Ovary (tissue), 9 donors: ENCODE results near the gene STKLD1. TPM values are rescaled to one million over a fixed set of nuclear protein-coding genes. Genes with fewer than 3 reads are reported as not detected.

ENCODE experiments used
- DNase-seq, 5 donors: peaks; one replicate each; pipeline ENCODE4 v3.0.0-alpha.2; 2019 to 2020
- H3K27ac ChIP-seq, 2 donors: fragments of 200-600 bp; one replicate each; pipeline versions ENCODE4 v1.5.1 to v1.8.0; 2019 to 2022
- H3K27me3 ChIP-seq: fragments of 200-600 bp; one replicate; pipeline ENCODE4 v1.8.0; 2022
- H3K36me3 ChIP-seq: fragments of 200-600 bp; sonication (generic); one replicate; pipeline ENCODE4 v1.5.1; 2019
- H3K4me1 ChIP-seq: one replicate; pipeline ENCODE4 v1.8.1; 2013; ENCODE audit warnings: mild to moderate bottlenecking, moderate library complexity; ENCODE audit not compliant: insufficient read depth
- H3K4me3 ChIP-seq: fragments of 200-600 bp; sonication (generic); one replicate; pipeline ENCODE4 v1.5.1; 2017
- H3K9me3 ChIP-seq, 2 donors: fragments of 200-600 bp in 1 of 2; sonication (generic) in 1 of 2; one replicate each; pipeline versions ENCODE4 v1.5.1 to v1.8.1; 2013 to 2019; ENCODE audit warnings: mild to moderate bottlenecking in 1 of 2, moderate library complexity in 1 of 2
- CTCF ChIP-seq, 3 donors: fragments of 450-650 bp in 2 of 3; fragments of 200-600 bp in 1 of 3; IDR thresholded peaks; one replicate each; pipeline versions ENCODE4 v1.5.1 to v1.8.0; 2016 to 2022; ENCODE audit warnings: antibody characterized with exemption in 3 of 3, mild to moderate bottlenecking in 1 of 3
- EP300 ChIP-seq: sonication (generic); formaldehyde crosslinking; IDR thresholded peaks from one replicate; pipeline ENCODE4 v1.6.1; 2017; ENCODE audit warnings: antibody characterized with exemption
- POLR2A ChIP-seq: fragments of 450-650 bp; IDR thresholded peaks from one replicate; pipeline ENCODE4 v1.6.1; 2017; ENCODE audit warnings: antibody characterized with exemption, mild to moderate bottlenecking, moderate library complexity
- WGBS, 3 donors: extraction: QIAGEN DNeasy Blood & Tissue Kit in 1 of 3; methylation state at CpG; one replicate each; pipeline versions ENCODE4 v1.1.5 to v1.1.7; 2013 to 2017; 5-methylcytosine and 5-hydroxymethylcytosine counted together
- intact Hi-C, 4 donors: fragments of 100-400 bp; cut with DNase I; formaldehyde crosslinking; loops; one replicate each; pipeline versions ENCODE4 v1.11.0 to v1.15.1; 2022 to 2023
- polyA plus RNA-seq, 2 donors: library from polyadenylated mRNA; stranded (reverse); fragments of 200-250 nt in 1 of 2; fragments of 350-450 nt in 1 of 2; fragmentation: Illumina TruSeq in 1 of 2; extraction: RNeasy Lipid Tissue Mini Kit (QIAGEN cat#74804) in 1 of 2; gene quantifications; one replicate each; pipeline ENCODE4 v1.2.3, GENCODE V29; 2013 to 2014
- total RNA-seq, 7 donors: library from RNA; depleted of rRNA in 2 of 7; stranded (reverse); fragments of >200 nt in 2 of 7; fragmentation: NEBNext Ultra II Directional in 3 of 7; extraction: Animal tissue kit (Norgen Biotek cat#: 25700) in 3 of 7; gene quantifications; one replicate each; pipeline versions ENCODE4 v1.1.0 to v1.2.4, GENCODE V29; 2016 to 2023
- donor health status: DM: no; HTN: no; CAD: no; lungs with moderate emphysema.
- donor health status: DM: no; HTN: no; CAD: no.
- donor health status: Bipolar disorder and iron deficiency.
- donor health status: DM: yes; HTN: yes; CAD: no.
- donor health status: DM: no; HTN: no; CAD: no.
- donor health status: DM: yes; HTN: yes; CAD: no.

Gene STKLD1
- total and polyA plus RNA-seq, 9 donors, result 0.48 to 2.3 (median 1.3) TPM

DNA sequence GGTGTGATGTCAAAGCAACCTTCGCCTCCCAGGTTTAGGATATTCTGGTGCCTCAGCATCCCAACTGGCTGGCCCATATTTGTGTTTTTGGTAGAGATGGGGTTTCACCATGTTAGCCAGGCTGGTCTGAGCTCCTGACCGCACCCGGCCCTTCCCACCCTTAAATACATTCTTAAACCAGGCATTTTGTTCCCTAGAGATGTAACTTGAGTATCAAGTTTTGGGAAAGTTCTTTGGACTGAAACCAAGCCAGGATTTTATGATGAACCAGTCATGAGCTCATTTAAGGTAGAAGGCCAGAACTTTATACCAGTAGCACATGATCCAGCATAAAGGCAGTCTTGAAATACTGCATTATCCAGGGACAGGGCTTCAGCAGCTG, 24.6 kb upstream of the STKLD1 start:
- intact Hi-C loops, result no loop called here
- TF ChIP-seq EP300 (no peak), CTCF (IDR thresholded peaks at IDR 0.05) (no peak), POLR2A (no peak)
- H3K27me3 ChIP-seq, result no peaks in the 10 kb centered on the region
- peaks cover 4% of the 10 kb centered on the region for H3K4me1 ChIP-seq
- no peaks in the 10 kb centered on the region for H3K36me3 ChIP-seq
- 88 to 89% (median 89%) methylated on average over 3 of the region's 3 CpGs for WGBS, 3 donors
- no peak overlapping the region for H3K27ac ChIP-seq
- no peaks in the 10 kb centered on the region for H3K9me3 ChIP-seq
- no peak for DNase-seq
- no peak overlapping the region for H3K4me3 ChIP-seq

GRCh38 chr9:133351908-133352634, 24.1 kb upstream of the STKLD1 start:
- Histone ChIP-seq H3K4me1 (peaks cover 3% of the 10 kb centered on the region), H3K27ac (no peak overlapping the region), H3K4me3 (no peak overlapping the region), H3K9me3 (no peaks in the 10 kb centered on the region), H3K36me3 (no peaks in the 10 kb centered on the region), H3K27me3 (no peaks in the 10 kb centered on the region)
- DNase-seq, result no peak
- no peak for TF ChIP-seq CTCF (IDR thresholded peaks at IDR 0.05)
- TF ChIP-seq EP300, result no peak
- TF ChIP-seq POLR2A, result no peak
- intact Hi-C loops, result no loop called here
- WGBS, 3 donors, result 70 to 78% (median 76%) methylated on average over 14 of the region's 14 CpGs

DNA sequence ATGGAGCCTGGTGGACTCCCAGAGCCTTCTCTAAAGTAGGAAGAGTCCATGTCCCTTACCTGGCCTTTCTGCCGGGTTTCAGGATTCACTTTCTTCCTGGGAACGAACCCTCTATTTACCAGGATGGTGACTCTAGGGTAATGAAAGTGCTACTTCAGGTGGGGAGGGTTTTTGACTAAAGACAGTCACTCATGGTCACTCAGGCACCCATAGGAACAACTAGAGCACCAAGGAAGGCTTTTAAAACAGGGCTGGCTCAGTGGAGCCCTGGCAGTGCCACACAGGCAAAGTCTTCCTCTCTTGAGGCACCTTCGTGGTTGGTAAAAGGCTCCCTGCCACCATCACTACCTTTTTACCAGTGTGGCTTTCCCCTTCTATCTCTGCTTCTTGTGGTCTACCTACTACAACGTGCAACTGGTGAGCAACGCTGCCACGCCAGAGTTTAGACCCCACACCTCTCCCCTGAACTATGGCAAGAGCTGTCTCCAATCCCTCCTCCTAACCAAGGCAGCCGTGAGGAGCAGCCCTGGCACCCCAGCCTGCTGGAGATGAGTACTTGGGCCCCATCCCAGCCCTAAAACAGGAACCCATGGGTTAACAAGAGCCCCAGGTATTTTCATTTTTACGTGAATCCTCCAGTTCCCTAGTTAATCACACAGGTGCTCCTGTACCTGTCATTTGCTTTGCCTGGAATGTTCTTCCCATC, 23.4 kb upstream of the STKLD1 start:
- Histone ChIP-seq H3K4me1 (peaks cover 6% of the 10 kb centered on the region), H3K27me3 (no peaks in the 10 kb centered on the region)
- intact Hi-C loops, result no loop called here

DNA sequence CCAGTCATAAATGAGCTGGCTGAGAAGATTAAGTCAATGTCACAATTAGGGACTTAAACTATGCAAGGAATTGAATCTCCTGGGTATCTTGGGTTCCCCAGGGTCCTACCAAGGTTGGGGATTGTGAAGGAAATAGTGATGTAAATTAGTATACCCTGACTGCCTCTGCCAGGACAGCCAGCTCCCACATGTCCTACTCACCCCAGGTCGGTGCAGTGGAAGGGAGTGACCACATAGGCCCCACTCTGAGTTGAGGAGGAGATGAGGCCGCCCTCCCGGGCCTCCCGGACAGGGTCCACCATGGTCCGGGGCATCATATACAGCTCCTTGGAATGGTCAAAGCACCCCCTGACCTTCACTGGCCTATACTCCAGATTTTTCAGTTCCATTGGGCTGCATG, 22.6 kb upstream of the STKLD1 start:
- H3K27ac ChIP-seq, result no peak overlapping the region
- no peaks in the 10 kb centered on the region for H3K9me3 ChIP-seq
- no peak for DNase-seq
- H3K4me1 ChIP-seq, result peaks cover 6% of the 10 kb centered on the region
- no peak overlapping the region for H3K4me3 ChIP-seq
- WGBS, 3 donors, result 54 to 61% (median 56%) methylated on average over 5 of the region's 5 CpGs
- TF ChIP-seq CTCF (IDR thresholded peaks at IDR 0.05) (no peak), EP300 (no peak)
- intact Hi-C loops, result no loop called here
- H3K27me3 ChIP-seq, result no peaks in the 10 kb centered on the region
- no peaks in the 10 kb centered on the region for H3K36me3 ChIP-seq

More for the DNA sequence above, 23.4 kb upstream of the STKLD1 start:
- no peak for TF ChIP-seq EP300
- Histone ChIP-seq H3K36me3 (no peaks in the 10 kb centered on the region), H3K9me3 (no peaks in the 10 kb centered on the region), H3K4me3 (no peak overlapping the region), H3K27ac (no peak overlapping the region)
- DNase-seq, result no peak
- WGBS, 3 donors, result 48 to 55% (median 48%) methylated on average over 8 of the region's 8 CpGs

GRCh38 chr9:133354766-133355165, 21.4 kb upstream of the STKLD1 start:
- Histone ChIP-seq H3K27me3 (no peaks in the 10 kb centered on the region), H3K4me1 (peaks cover 6% of the 10 kb centered on the region), H3K27ac (no peak overlapping the region), H3K36me3 (no peaks in the 10 kb centered on the region), H3K9me3 (no peaks in the 10 kb centered on the region), H3K4me3 (no peak overlapping the region)
- WGBS, 3 donors, result 76 to 79% (median 78%) methylated on average over 7 of the region's 7 CpGs
- DNase-seq, result no peak
- intact Hi-C loops, result no loop called here
- TF ChIP-seq EP300 (no peak), CTCF (IDR thresholded peaks at IDR 0.05) (no peak), POLR2A (no peak)
